Effector CD4-positive, alpha-beta T cell (primary cell): Measurements from ENCODE around the gene TAC1. TPM values are rescaled to one million over a fixed set of nuclear protein-coding genes. Genes with fewer than 3 reads are reported as not detected.
"Not testable (repeated sequence)": the region's sequence is repeated elsewhere in the genome, so short reads cannot be mapped to it uniquely, and the experiment has no call there.

Experiments
- DNase-seq: peaks from one replicate; pipeline ENCODE4 v3.0.0-alpha.2; 2020
- total RNA-seq: gene quantifications from one replicate; lab custom pipeline; 2026; lab: John Stamatoyannopoulos, UW

The TAC1 gene, protein sequence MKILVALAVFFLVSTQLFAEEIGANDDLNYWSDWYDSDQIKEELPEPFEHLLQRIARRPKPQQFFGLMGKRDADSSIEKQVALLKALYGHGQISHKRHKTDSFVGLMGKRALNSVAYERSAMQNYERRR
- not detected for total RNA-seq

DNA sequence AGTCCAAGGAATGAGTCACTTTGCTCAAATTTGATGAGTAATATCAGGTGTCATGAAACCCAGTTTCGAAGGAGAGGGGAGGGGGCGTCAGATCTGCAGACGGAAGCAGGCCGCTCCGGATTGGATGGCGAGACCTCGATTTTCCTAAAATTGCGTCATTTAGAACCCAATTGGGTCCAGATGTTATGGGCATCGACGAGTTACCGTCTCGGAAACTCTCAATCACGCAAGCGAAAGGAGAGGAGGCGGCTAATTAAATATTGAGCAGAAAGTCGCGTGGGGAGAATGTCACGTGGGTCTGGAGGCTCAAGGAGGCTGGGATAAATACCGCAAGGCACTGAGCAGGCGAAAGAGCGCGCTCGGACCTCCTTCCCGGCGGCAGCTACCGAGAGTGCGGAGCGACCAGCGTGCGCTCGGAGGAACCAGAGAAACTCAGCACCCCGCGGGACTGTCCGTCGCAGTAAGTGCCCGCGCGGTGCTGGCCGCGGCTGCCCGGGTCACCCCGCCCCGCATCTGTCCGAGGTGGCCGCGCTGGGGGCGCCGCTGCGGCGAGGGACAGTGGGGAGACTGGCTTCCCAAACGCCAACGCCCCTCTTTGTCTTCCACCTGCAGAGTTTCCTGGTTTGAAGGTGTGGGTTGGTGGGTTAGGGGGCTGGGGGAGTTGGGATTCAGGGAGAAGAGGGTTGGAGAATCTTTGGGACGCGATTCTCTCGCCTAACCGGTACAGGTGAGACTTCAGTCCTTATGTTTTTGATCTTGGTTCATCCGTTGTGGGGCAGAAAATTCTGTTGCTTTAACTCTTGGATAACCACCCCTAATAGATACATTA, at the start of gene TAC1:
TSS of gene TAC1 (plus strand) at position 351 of the 829 bp plus-strand sequence. CDS start 527 bp downstream, outside the sequence.
- no peak for DNase-seq

DNA sequence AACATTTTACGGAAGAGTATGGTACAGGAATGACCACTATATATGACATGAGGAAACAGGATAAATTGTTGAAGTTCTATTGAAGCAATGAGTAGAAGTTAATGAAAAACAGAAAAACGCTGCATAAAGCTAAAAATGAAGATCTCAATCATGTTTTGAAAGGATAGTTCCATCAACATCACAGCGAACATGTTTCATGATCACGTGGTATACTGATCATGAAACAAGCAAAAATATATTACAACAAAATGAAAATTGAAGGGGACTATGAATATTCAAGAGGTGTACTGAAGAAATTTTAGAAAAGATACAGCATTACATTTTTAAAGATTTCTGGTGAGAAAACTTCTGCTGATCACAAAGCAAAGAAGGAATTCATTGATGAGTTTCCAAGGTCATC, 45.9 kb upstream of the TAC1 start:
- DNase-seq = no peak

DNA sequence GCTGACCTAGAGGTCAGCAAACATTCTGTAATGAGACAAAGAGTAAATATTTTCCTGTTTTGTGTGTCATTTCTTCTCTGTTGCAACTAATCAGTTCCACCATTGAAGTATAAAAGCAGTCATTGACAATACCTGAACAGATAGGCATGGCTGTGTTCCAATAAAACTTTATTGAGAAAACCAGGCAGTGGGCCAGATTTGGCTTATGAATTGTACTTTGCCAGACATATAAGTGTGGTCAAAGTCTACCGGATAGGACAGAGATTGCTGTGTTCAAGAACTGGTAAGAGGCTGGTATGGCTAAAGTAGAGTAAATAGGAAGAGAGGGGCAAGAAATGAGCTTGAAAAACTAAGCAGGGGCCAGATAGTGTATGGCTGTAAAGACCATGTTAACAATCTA, 38.3 kb upstream of the TAC1 start:
- no peak for DNase-seq

DNA sequence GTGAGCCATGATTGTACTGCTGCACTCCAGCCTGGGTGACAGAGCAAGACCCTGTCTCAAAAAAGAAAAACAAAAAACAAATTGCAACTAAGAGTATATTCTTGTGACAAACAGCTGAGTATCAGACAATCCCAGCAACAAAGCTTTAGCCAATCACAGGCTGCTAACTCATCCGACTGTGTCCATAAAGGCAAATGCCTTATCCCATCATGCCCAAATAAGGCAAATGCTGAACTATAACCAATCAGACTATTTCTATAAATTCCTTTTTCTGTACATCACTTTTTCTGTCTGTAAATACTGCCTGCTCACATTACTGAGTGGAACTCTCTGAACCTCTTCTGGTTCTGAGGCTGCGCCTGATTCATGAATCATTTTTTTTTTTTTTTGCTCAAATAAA, 37.5 kb upstream of the TAC1 start:
- no peak for DNase-seq

DNA sequence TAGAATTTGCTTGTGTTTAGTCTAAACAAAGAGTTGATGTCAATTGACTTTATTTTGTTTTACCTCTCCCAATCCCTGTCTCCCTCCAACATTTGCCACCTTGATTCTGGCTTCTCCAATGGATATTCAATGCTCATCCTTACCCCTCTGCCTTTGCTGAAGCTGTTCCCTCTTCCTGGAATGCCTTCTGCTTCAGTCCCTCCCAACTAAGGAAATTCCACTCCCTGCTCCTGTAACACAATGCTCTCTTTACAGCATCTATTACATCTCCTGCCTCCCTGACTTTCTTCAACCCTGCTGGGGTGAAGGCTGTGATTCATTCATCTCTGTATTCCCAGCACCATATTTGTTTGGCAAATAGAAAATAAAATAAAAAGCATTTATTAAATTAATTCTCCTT, 34.5 kb upstream of the TAC1 start:
- no peak for DNase-seq

DNA sequence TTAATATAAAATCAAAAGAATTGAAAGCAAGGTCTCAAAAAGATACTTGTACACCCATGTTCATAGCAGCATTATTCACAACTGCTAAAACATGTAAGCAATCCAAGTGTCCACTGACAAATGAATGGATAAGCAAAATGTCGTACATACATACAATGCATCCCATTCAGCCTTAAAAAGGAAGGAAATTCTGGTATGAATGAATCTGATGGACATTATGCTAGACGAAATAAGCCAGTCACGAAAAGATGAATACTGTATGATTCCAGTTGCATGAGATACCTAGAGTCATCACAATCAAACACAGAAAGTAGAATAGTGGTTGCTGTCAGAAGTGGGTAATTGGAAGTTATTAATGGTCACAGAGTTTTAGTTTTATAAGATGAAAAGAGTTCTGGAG, 9.5 kb upstream of the TAC1 start:
- DNase-seq = no peak

DNA sequence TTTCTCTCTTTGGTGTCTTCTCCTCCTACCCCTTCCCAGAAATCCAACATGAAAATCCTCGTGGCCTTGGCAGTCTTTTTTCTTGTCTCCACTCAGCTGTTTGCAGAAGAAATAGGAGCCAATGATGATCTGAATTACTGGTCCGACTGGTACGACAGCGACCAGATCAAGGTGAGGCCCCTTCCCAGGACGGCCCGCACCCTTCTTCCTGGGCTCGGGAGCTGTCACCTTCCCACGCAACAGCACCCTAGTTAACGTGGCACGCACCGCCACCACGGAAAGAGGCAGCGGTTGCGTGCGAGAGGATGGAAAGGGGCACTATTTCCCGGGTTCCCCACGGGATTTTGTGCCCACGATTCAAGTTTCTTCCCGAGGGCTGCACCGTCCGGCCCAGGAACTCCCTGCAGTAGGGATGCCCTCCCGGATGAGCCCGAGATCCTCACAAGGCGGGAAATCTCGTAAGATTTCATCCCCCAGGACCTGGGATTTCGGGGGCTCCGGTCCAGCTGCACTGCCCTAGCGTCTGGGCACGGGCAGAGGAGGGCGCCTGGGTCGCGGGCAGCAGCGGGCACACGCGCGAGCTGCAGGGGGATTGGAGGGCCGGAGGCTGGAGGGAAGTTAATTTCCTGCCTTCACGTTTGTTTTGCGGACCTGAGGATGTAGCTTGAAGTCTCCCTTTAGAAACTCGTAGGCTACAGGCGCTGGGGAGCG, 834 bp downstream of the TAC1 start:
- no peak for DNase-seq

DNA sequence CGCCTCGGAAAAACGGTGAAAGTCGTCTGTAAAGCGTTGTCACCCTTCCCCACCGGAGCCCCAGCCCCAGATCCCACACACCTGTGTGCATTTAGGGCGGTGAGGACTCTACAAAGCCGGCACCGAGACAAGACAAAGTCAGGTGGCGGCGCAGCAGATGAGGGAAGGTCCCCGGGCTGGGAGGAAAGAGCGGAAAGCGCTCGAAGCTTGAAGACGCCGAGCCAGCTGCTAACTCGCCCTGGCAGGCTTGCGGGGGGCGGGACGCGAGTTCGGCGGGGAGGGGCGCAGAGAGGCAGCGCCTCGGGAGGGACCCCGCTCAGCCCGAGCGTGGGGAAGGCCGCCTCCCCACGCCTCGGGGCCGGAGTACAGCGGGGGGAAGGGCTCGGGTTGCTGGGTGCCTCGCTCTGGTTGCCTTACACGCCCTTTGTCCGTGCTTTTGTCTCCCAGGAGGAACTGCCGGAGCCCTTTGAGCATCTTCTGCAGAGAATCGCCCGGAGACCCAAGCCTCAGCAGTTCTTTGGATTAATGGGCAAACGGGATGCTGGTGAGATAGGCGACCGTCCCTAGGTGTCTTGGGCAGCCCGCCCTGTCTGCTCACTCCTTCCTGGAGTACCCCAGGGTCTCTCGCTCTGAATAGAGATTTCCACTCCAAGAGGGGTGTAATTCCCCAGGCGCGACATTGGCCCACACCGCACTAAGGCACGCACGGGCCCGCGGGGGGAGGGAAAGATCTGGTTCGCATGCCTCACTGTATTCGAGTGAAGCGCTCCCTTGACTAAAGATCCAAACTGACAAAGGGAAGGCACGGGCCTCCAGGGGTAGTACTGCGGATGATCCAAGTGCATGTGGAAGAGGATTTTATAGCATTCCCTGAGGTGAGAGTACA, 1.6 kb downstream of the TAC1 start:
- DNase-seq = no peak

DNA sequence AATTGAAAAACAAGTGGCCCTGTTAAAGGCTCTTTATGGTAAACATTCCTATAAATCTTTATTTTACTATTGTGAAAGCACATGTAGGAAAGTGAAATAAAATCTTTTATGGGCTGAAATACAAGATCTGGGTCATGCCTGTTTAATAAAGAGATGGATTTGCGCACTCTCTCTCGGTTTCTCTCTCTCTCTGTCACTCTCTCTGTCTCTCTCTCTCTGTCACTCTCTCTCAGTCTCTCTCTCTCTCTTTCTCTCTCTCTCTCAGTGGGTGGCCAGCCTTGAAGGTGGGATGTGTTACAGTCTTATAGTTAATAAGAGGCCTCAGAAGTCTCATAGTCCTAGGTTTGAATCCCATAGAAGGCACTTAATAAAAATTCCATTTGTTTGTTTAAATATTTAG, 2.4 kb downstream of the TAC1 start:
- no peak for DNase-seq

DNA sequence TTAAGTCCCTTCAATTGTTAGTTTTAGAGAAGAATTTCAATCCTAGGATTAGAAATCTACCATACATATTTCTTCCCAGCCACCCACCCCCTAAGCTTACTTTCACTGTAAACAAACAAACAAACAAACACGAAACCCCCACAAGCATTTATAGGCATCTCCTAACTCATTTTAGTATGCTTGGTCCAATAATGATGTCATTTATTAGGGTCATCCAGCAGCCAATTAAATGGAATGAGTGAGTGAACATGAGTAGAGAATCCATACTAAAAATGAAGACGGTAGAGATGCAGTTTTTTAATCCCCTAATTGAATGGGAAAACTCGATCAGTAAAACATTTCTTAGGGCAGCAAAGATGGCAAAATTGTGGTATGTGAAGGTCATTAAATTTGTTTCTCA, 3.2 kb downstream of the TAC1 start:
- DNase-seq = no peak

DNA sequence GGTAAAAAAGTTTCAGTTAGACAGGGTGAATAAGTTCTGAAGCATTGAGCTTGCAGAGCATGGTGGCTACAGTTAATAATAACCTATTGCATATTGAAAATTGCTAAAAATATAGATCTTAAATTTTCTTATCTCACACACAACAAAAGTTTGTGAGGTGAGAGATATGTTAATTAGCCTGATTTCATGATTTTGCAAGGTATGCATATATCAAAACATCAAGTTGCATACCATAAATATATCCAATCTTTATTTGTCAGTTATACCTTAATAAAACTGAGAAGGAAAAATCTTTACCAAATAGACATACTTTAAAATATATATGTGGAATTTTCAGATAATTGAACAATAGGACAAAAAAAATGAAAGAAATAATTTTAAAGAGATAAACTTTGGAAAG, 16.6 kb downstream of the TAC1 start:
- no peak for DNase-seq

DNA sequence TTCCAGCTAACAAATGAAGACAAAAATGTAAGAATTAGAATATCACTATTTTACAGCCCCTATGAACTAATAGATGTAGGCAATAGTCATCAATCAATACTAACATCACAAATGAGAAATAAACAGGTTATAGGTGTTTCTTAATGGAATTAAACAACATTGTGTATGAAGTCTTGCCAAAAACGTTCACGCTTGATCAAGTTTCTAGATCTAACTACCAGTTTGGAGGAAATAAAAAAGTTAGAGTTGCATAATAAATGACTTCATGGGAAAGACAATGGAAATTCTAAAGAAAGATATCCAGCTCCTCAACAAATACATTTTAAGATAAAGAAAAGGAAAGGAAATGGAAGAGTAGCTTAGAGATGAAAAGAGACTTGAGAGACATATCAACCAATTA, 19.7 kb downstream of the TAC1 start:
- DNase-seq = no peak

DNA sequence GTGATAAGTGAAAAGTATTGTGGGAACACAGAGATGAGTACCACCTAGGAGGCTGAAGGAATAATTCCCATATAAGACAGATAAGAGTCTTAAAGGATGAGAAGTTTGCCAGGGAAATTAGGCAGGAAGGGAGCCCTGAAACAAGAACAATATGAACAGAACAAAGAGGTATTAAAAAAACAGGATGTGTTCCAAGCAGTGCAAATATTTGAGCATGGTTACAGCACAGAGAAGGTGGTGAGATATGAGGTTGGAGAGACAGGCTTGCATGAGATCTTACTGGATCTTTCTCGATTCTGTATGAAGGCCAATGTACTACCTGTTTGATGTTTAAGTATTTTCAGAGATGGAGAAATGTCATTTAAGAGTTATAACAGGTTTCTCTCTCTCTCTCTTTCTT, 20.3 kb downstream of the TAC1 start:
- DNase-seq = no peak

DNA sequence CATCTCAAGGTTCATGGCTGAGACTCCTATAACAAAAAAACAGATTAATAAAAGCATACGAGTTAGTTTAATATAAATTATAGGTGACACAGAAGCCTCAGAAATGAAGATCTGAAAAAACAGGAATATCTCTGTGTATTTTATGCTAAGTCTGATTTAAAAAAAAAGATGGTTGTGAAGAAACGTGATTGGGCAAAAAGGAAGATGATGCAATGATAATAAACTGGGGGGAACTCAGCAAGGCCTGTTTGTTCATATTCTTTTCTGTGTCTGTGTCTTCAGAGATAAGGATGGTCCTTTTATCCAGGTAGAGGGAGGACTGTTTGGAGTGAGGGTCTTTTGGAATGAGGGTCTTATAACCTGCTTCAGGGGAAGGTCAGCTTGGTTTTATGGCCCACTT, 25.9 kb downstream of the TAC1 start:
- no peak for DNase-seq

DNA sequence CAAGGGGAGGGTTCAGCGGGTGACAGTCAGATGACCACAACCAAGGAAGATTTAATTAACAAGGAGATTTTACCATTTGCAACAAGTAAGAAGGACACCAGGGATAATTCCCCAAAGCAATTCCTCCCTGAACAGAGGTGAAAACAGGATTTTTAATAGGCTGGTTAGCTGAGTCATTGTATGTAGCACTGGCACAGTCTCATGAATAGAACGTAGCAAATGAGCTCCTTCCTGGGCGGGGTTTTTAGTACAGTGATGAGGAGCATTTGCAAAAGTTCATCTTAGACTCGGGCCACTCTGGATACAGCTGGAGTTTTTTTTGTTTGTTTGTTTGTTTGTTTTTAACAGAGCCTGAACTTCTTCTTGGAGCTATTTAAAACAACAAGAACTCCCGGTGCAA, 39.0 kb downstream of the TAC1 start:
- DNase-seq = no peak

DNA sequence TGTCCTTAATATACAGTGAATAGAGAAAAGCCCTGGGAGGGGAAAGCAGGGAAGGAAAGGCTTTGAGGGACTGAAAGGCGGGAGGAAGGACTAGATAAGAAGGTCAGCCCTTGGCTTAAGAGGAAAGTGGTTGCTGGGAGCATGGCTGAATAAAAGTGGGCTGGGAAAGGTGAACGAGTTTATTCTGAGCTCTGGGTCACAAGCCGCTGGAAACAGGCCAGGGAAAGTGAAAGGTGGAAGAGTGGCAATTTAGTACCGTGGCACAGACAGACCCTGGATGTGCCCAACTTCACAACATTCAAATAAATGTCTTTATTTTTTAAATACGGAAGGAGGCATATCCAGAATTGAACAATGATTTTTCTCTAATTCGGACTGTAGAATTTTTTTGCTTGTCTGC, 39.7 kb downstream of the TAC1 start:
- no peak for DNase-seq

DNA sequence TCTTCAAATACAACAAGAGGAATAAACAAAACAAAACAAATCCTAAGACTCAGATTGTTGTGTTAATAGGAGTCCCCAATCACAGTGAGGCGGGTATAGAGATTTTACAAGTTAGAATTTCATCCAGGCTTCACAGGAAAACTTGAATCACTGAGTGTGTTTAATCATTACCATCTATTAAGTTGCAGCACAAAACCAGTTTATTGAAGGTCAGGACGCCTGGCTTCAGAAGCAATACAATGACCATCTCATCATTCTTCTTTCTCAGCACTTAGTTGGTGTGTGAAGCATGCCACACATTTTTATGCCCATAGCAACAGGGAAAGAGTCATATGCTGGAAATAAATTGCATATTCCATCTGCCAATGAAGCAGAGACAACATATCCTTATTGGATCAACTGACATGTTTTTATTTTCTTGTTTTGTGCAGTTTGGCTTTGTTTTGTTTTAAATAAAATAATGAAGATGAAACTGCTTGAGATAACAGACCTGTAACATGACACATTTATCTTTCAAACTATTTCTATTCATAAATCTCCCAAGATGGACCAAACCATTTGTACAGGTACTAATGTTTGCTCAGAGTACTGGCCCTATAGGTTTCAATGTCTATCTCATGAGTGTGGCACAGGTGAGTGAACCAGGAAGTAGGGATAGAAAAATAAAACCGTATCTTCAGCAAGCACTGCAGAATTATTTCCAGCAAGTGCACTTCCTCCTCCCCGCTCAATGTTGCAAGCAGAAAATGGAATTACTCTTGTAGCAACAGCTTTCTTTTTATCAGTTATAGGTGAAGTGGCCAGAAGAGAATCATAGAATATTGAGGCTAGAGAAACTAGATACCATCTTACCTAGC, 40.4 kb downstream of the TAC1 start:
- no peak for DNase-seq

DNA sequence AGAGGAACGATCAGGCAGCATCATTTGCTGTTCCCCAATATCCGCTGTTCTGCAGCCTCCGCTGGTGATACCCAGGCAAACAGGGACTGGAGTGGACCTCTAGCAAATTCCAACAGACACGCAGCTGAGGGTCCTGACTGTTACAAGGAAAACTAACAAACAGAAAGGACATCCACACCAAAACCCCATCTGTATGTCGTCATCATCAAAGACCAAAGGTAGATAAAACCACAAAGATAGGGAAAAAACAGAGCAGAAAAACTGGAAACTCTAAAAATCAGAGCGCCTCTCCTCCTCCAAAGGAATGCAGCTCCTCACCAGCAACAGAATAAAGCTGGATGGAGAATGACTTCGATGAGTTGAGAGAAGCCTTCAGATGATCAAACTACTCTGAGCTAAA, 54.5 kb downstream of the TAC1 start:
- DNase-seq = not testable (repeated sequence)
